ENCODE measurements around the gene NCAPG2. TPM values are rescaled to one million over a fixed set of nuclear protein-coding genes. Genes with fewer than 3 reads are reported as not detected.

The NCAPG2 gene
- 11.1 and 15.5 TPM in 2 replicates for total RNA-seq
- polyA plus RNA-seq (2012), result 5.2 TPM

DNA sequence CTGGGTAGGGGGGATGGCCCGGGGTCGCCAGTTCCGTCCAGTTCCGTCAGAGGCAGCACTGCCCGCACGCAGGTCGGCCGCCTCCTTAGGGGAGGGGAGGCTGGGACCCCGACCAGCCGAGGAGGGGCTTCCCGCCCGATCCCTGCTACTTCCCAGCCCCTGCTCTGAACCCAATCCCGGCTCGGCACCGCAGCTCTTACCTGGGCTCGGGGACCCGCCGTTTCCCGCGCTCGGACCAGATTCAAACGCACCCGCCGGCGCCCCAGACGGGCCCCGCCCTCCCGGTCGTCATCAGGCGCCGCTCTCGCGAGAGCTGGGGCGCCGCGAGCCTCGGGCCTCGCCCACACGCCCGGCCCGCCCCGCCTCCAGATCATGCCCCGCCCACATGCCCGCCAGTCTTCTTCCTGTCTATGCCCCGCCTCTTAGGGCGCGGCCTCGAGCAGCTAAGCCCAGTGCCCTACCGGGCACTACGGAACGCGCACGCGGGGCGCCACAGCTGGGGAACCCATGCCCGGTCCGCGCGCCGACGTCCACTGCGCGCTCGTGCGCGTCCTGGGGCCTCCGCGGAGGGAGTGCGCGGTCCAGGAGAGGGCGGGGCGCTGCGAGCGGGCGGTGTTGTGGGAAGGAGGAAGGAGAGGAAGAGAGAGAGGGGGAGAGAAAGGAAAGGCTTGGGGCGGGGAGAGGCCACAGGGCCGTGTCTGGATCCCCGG, at the start of gene NCAPG2:
TSS of gene NCAPG2 (minus strand) at position 281 of the 710 bp plus-strand sequence. CDS start 2,905 bp downstream, outside the sequence.
- DNase-seq (ENCODE audit: low read depth), result peak; percentile 100

GRCh38 chr7:158753900-158754299, 49.3 kb upstream of the NCAPG2 start:
- DNase-seq (ENCODE audit: low read depth), result no peak

DNA sequence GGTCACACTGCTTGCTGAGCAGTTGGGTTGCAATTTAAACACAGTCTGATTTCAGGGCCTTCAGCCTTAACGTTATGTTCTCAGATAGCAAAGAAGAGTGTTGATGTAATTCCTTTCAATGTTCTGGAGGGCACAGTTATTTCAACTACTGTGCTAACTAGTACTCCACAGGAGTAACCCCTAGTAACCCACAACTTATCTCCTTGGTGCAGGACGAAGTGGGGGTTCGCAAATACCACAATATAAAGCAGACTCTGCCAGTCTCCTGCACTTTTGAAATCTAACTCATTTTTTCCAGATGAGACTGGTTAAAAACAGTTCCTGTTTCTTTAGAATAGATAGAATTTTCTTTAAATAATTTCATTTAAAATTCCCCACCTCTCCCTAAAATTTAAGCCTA, 47.1 kb upstream of the NCAPG2 start:
- no peak for DNase-seq (ENCODE audit: low read depth)

DNA sequence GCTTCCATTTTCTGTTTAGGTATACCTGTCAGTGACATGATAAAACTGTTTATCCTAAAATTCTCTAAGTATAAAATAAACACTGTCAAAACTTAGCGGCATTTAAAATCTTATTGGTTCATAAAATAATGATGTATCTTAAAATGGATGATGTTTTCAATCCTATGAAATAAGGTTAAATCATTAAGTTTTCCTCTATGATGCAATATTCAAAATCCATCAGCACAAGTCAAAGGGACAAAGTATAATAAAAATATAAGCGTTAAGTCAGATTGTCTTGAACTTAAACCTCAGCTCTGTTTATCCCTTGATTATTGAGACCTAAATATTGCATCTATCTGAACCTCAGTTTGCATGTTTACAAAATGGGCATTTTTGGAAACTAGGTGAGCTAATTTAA, 46.6 kb upstream of the NCAPG2 start:
- DNase-seq (ENCODE audit: low read depth), result no peak

DNA sequence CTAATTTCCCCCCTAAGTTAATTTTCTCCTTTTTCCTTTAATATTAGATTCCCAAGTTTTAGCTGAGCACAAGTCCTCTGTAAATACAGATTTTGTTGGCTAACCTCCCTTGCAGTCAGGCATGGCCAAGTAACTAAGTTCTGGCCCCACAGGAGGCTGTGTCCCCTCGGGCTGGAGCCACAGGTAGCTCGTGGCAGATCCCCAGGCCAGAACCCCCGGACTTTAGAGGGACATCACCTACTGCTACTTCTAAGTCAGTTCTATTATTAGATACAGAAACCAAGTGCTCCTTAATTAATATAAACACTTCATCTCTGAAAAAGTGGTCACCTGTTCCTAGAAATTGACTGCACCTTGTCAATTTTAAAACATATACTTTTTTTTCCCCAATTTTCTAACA, 46.1 kb upstream of the NCAPG2 start:
- DNase-seq (ENCODE audit: low read depth), result no peak

GRCh38 chr7:158749396-158749795, 44.8 kb upstream of the NCAPG2 start:
- no peak for DNase-seq (ENCODE audit: low read depth)

DNA sequence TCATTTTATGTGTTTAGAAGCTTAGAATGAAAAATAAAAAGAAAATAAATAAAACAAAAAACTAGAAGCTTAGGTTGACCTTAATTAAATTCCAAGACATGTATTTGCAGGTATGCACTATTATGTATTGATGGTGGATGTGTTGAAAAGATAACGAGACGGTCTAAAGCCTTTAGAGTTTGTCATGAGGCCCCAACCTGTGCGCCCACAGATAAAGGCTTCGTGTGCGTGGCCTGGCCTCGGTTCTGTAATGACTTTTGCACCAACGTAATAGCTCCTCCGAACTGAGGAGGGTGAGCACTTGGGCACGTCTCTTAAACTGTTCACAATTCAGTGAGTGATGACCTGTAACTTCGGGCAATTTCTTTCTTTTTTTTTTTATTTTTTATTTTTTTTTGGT, 43.7 kb upstream of the NCAPG2 start:
- DNase-seq (ENCODE audit: low read depth), result no peak

DNA sequence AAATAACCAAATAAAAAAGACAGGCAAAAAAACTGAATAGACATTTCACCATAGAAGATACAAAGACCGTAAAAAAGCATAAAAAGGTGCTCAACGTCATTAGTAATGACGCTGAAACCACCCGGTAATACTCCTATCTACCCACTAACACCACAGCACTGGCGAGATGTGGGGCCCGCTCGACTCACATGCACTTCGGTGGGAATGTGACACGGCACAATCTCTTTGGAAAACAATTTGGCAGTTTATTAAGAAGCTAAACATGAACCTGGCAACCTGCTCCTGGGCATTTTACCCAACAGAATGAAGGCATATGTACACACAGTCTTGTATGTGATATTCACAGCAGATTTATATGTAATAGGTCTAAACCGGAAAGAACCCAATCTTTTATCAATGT, 42.8 kb upstream of the NCAPG2 start:
- DNase-seq (ENCODE audit: low read depth), result no peak

GRCh38 chr7:158746957-158747356, 42.4 kb upstream of the NCAPG2 start:
- no peak for DNase-seq (ENCODE audit: low read depth)

- no peak for DNase-seq (ENCODE audit: low read depth)
Measured at GRCh38 chr7:158745057-158745715, 40.6 kb upstream of the NCAPG2 start.

DNA sequence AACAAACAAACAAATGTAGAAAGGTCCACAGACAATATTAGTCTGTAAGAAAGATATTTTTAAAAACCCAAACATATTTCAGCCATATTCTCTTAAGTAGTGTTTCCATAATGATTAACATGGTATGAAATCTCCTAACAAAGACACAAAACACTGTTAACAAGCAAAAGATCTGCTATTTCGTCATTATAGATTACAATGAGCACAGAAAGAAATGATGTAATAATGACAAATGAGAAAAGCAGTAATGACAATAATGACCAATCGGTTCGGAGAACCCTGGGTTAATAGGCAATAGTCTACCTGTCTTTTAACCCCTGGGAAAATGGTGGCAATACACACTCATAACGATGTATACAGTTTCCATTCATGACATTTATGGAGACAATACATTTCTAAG, 39.5 kb upstream of the NCAPG2 start:
- no peak for DNase-seq (ENCODE audit: low read depth)

DNA sequence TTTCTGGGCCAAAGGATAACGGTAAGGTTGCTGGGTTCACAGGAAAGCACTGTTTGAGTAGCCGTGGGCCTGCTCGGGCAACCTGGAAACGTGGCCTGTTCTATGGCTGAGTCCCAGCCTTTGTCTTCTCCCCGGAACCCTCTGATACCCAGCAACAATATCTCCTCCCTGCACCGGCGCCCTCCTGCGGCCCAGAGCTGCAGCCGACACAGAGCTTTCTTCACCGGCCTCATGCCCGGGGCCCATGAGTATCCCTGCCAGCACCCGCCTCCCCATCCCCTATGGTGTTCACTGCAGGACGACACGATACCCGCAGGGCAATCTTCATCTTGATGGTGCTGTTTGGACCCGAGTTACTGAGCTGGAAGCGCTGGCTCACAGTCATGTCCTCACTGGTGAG, 38.6 kb upstream of the NCAPG2 start:
- no peak for DNase-seq (ENCODE audit: low read depth)

- DNase-seq (ENCODE audit: low read depth), result no peak
Measured at GRCh38 chr7:158742065-158742821, 37.6 kb upstream of the NCAPG2 start.

DNA sequence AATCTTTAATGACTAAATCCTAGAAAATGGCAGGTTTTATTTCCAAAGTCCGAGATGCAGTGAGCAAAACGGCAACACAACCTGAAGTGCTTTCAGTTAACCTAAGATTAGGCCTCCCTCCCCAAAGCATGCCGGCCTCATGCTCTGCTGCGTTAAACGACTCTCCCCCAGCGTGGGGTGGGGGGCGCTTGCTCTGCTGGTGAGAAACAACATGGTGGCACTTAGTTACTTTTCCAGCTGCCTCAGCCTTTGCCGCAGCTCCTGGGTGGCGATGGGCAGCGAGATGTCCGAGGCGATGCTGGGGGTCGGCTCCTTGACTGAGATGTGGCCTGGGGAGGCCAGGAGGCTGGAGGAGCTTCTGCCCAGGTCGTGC, 36.7 kb upstream of the NCAPG2 start:
- no peak for DNase-seq (ENCODE audit: low read depth)

GRCh38 chr7:158740657-158741293, 36.2 kb upstream of the NCAPG2 start:
- peak; percentile 51 for DNase-seq (ENCODE audit: low read depth)

DNA sequence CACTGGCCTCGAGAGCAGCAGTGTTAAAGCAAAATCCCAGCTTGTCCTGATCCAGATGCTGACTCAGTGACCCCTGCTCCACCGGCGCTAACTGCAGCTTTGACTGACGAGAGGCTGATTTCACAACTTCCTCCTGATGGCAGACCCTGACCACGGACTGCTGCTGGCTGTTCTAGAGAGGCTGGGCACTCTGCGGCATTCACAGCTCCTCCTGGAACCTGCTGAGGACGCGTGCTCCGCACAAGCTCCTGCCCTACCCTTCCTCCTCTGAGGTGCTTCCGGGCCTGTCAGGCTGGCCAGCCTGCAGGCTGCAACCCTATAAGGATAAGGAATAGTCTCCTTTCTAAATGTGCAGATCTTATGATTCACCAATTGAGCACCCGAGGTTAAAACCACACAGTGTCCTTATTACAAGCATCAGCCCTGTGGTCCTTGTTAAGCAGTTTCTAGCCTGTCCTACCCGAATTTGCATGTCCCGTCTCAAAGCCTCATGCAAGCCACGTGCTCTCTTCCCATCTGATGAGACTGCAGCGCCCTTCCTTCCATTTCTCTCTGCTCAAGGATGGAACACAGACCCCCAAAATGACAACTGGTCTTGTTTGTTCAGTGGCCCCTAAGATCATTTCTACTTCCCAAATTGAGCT, 35.5 kb upstream of the NCAPG2 start:
- DNase-seq (ENCODE audit: low read depth), result peak; percentile 78

- no peak for DNase-seq (ENCODE audit: low read depth)
Measured at GRCh38 chr7:158738841-158739240, 34.2 kb upstream of the NCAPG2 start.

DNA sequence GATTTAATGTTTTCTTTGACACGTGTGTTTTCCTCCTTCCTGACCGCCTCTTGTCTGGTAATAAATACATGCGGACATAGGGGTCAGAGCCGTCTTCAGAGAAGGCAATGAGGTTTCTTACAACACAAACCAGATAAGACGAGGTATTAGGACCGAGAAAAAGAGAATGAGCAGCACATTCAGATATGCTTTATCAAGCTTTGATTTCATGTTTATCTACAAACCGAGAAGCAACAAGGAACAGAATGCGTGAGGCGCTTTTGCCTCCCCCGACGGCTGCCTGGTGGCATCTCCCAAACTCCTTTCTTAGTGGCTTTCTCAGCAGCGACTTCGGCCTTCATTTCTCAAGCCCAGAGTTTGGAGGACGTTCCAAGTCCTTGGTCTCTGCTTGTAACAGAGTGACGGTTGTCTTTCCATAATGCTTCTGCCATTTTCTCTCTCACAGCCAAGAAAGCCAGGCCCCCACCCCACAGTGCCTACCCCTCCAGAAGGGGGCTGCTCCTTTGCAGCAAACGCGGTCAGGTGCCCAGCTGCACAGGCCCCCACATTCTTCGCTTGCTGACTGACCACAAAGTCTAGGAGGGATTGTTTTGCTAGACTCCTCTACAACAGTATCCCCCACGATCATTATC, 32.6 kb upstream of the NCAPG2 start:
- no peak for DNase-seq (ENCODE audit: low read depth)

DNA sequence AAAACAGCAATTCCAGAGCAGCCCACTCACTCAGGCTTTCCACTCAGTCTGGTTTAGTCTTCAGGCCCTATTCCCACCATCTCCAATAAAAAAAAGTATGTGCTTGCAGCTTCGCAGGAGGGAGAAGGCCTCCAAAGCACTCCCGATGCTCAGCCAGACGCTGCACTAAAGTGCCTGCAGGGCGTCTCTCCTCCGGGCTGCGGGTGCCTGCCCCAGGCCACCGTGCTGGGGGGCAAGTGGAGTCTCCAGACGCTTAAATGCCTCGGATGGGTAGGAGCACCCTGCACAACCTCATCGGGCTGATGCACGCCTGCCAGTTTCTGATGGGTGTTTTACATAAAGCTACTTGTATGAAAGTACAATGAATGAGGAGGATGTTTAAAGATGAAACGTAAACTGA, 31.3 kb upstream of the NCAPG2 start:
- DNase-seq (ENCODE audit: low read depth), result no peak

DNA sequence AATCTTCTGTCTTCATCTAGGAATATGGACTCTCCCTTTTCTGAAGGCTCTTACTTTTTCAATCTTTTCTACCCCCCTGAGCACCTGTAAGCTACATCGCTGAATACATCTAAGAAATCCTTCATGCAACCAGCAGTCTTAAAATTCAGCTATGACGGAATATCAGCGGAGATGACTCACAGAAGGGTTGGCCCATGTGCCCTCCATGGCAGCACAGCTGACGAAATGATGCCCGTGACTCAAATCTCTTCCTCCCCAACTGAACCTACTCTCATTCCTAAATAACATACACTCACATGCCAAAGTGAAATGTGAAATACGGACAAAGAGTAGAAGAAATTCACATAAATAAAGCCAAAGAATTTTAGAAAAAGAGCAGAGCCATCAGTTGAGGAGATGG, 30.3 kb upstream of the NCAPG2 start:
- DNase-seq (ENCODE audit: low read depth), result peak; percentile 42
